ENCODE results near the gene GTPBP1.

The GTPBP1 gene

GRCh38 chr22:38715852-38716251 is 10.1 kb downstream of the GTPBP1 start:
- H3K4me3 ChIP-seq (ENCODE audit: control insufficient read depth, low read depth, low read length), result no peak overlapping the region
- no peak for DNase-seq (ENCODE audit: low read depth)
- TF ChIP-seq CTCF (IDR thresholded peaks at IDR 0.05; ENCODE audit: control insufficient read depth, insufficient read depth, low read depth, low read length, missing control alignments), result no peak

DNA sequence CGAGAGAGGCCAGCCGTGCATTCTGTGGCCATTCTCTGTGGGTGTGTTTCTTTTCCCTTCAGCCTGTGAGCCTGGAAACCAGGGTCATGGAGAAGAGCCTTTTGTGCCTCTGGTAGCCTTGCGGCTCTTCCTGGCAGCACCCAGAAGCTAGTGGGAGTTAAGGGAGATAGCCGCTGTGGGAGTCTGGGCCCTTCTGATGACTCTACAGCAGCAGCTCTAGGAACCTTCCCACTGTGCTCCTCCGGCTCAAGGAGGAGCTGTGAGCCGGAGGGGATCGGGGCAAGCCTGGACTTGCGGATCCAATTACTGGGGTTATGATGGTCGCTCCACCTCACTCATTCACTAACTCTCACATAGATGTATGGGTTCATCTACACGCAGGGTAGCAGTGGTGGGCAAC is 10.5 kb downstream of the GTPBP1 start:
- TF ChIP-seq CTCF (IDR thresholded peaks at IDR 0.05; ENCODE audit: control insufficient read depth, insufficient read depth, low read depth, low read length, missing control alignments), result no peak
- no peak for DNase-seq (ENCODE audit: low read depth)
- H3K4me3 ChIP-seq (ENCODE audit: control insufficient read depth, low read depth, low read length), result no peak overlapping the region

DNA sequence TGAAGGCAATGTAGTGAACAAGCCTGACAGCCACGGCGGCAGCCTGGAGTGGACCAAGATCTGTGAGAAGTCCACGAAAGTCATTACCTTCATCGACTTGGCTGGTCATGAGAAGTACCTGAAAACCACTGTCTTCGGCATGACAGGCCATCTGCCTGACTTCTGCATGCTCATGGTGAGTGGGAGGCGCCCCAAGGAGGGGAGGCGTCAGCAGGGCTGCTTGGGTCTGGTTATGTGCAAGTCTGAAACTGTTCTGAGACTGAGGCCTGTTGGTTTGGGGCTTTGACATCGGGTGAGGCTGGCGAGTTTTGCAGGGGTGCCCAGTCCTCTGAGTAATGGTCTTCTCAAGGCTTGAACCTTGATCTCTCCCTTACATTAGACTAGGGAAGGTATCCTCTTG is 11.1 kb downstream of the GTPBP1 start:
- no peak for DNase-seq (ENCODE audit: low read depth)
- TF ChIP-seq CTCF (IDR thresholded peaks at IDR 0.05; ENCODE audit: control insufficient read depth, insufficient read depth, low read depth, low read length, missing control alignments), result no peak
- H3K4me3 ChIP-seq (ENCODE audit: control insufficient read depth, low read depth, low read length), result no peak overlapping the region

DNA sequence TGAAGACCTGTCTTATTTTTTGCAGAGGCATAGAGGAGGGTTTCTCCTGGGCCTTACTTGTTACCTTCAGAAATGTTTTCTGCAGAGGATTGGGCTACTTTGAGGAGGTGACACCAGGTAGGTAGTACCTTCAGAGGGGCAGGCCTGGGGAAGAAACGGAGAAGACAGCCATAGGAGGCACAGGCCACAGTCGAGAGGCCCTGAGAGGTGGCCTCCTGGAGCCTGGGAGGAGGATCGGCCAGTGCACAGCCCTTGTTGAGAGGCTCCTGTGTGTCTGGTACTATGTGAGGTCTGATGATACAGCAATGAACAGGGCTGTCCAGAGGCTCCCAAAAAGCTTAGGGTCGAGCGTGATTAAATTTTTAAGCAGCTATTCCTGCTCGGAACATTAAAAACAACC is 11.5 kb downstream of the GTPBP1 start:
- DNase-seq (ENCODE audit: low read depth), result no peak
- no peak for TF ChIP-seq CTCF (IDR thresholded peaks at IDR 0.05; ENCODE audit: control insufficient read depth, insufficient read depth, low read depth, low read length, missing control alignments)
- H3K4me3 ChIP-seq (ENCODE audit: control insufficient read depth, low read depth, low read length), result no peak overlapping the region

DNA sequence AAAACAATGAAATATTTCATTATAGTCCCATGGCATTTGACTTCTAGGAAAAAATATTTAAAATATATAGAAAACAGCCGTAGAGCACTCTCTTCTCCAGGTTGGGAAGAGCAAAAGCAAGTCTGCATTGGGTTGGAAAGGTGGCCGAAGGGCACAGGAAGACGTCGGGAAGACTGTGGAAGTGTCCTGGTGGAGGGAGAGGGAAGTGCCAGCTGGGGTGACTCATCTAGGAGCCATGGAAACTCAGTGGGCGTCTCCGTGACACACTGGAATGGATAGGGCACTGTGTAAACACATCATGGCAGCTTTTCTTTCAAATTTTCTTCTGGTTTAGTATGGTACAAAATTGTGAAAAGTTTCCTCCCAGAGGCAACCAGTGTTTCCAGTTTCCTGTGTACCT is 12.7 kb downstream of the GTPBP1 start:
- H3K4me3 ChIP-seq (ENCODE audit: control insufficient read depth, low read depth, low read length), result no peak overlapping the region
- peak; percentile 71 for TF ChIP-seq CTCF (IDR thresholded peaks at IDR 0.05; ENCODE audit: control insufficient read depth, insufficient read depth, low read depth, low read length, missing control alignments)
- DNase-seq (ENCODE audit: low read depth), result no peak

DNA sequence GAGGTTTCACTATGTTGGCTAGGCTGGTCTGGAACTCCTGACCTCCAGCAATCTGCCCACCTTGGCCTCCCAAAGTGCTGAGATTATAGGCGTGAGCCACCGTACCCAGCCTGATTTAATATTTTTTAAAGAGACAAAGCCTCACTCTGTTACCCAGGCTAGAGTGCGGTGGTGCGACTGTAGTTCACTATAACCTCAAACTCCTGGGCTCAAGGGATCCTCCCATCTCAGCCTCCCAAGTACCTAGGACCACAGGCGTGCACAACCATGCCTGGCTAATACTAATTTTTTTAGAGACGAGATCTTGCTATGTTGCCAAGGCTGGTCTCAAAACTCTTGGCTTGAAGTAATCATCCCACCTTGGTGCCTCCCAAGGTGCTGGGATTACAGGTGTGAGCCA is 13.5 kb downstream of the GTPBP1 start:
- no peak overlapping the region for H3K4me3 ChIP-seq (ENCODE audit: control insufficient read depth, low read depth, low read length)
- no peak for TF ChIP-seq CTCF (IDR thresholded peaks at IDR 0.05; ENCODE audit: control insufficient read depth, insufficient read depth, low read depth, low read length, missing control alignments)

GRCh38 chr22:38720350-38720749 is 14.6 kb downstream of the GTPBP1 start:
- no peak overlapping the region for H3K4me3 ChIP-seq (ENCODE audit: control insufficient read depth, low read depth, low read length)
- no peak for TF ChIP-seq CTCF (IDR thresholded peaks at IDR 0.05; ENCODE audit: control insufficient read depth, insufficient read depth, low read depth, low read length, missing control alignments)
- no peak for DNase-seq (ENCODE audit: low read depth)

More for the DNA sequence above, 13.5 kb downstream of the GTPBP1 start:
- DNase-seq (ENCODE audit: low read depth), result no peak

All from AG09309 (cell line).